K562 (cell line): ENCODE data around the gene STK4. TPM values are rescaled to one million over a fixed set of nuclear protein-coding genes. Genes with fewer than 3 reads are reported as not detected.

ENCODE experiments used
- BRD4 ChIP-seq: fragments of 200-600 bp; sonication (generic); IDR thresholded peaks from 2 replicates; pipeline ENCODE4 v1.6.1; 2017; ENCODE audit warnings: inconsistent platforms
- FIP1L1 ChIP-seq: fragments of 200-400 bp; formaldehyde crosslinking; IDR thresholded peaks from 2 replicates; pipeline ENCODE4 v1.6.1; 2018; ENCODE audit warnings: mild to moderate bottlenecking, low read depth, low read length; ENCODE audit not compliant: poor library complexity, severe bottlenecking
- MCM7 ChIP-seq, 2 experiments: fragments of 450-650 bp; IDR thresholded peaks; 2 replicates each; pipeline ENCODE4 v1.6.1; 2016 to 2018
- NELFE ChIP-seq: IDR thresholded peaks from 2 replicates; pipeline ENCODE4 v1.6.1; 2011; ENCODE audit warnings: mild to moderate bottlenecking; ENCODE audit not compliant: insufficient read depth, insufficient read length
- SMARCB1 ChIP-seq: IDR thresholded peaks from 2 replicates; pipeline ENCODE4 v1.6.1; 2011; ENCODE audit warnings: improper control_type of control experiment, low read depth; ENCODE audit not compliant: insufficient read length
- SOX6 ChIP-seq: fragments of 450-650 bp; IDR thresholded peaks from 2 replicates; pipeline ENCODE4 v1.6.1; 2014; ENCODE audit warnings: mild to moderate bottlenecking
- TBL1XR1 ChIP-seq, 2 experiments: IDR thresholded peaks; 2 replicates each; pipeline ENCODE4 v1.6.1; 2012; ENCODE audit warnings: improper control_type of control experiment in 2 of 2, low read length in 2 of 2, mild to moderate bottlenecking in 1 of 2
- TCF7L2 ChIP-seq: fragments of 150-350 bp; IDR thresholded peaks from 2 replicates; pipeline ENCODE4 v1.6.1; 2016; ENCODE audit warnings: low read depth, mild to moderate bottlenecking, low read length, moderate library complexity
- TEAD1 ChIP-seq, 2 experiments: fragments of 450-650 bp in 1 of 2; sonication (generic) in 1 of 2; formaldehyde crosslinking; IDR thresholded peaks; 2 replicates each; pipeline versions ENCODE4 v1.4.0 to v1.8.0; 2020 to 2022; ENCODE audit warnings: mild to moderate bottlenecking in 2 of 2, missing genetic modification reagents in 1 of 2
- TFAP4 ChIP-seq: sonication (generic); formaldehyde crosslinking; IDR thresholded peaks from 2 replicates; pipeline ENCODE4 v1.8.0; 2022; ENCODE audit warnings: missing genetic modification reagents, mild to moderate bottlenecking, moderate library complexity, borderline replicate concordance
- TFE3 ChIP-seq: fragments of 450-650 bp; formaldehyde crosslinking; IDR thresholded peaks from 2 replicates; pipeline ENCODE4 v1.4.0; 2020; ENCODE audit warnings: mild to moderate bottlenecking, mixed read lengths
- ZNF592 ChIP-seq: fragments of 450-650 bp; IDR thresholded peaks from 2 replicates; pipeline ENCODE4 v1.6.1; 2017; ENCODE audit warnings: antibody characterized with exemption, mild to moderate bottlenecking
- ZNF740 ChIP-seq, 3 experiments: fragments of 200-800 bp in 1 of 3; sonication (Bioruptor generic) in 1 of 3; sonication (generic) in 1 of 3; formaldehyde crosslinking in 1 of 3; IDR thresholded peaks; 2 replicates each; pipeline versions ENCODE4 v1.6.1 to v1.8.0; 2016 to 2022; ENCODE audit warnings: mild to moderate bottlenecking in 2 of 3, missing compliant biosample characterization in 2 of 3, missing genetic modification characterization in 2 of 3, missing genetic modification reagents in 1 of 3
- polyA plus RNA-seq, 8 experiments: library from polyadenylated mRNA; depleted of rRNA in 4 of 8; stranded (reverse) in 5 of 8; unstranded in 3 of 8; fragments of >200 nt; fragmentation: Nextera tagmentation in 2 of 8; fragmentation: Illumina TruSeq in 1 of 8; extraction: Ambion mirVana in 2 of 8; extraction: Trizol in 1 of 8; gene quantifications; 2 replicates each; pipeline versions ENCODE4 v1.2.1 to v1.2.3, GENCODE V29; 2011 to 2014; ENCODE audit warnings: inconsistent platforms in 1 of 8, missing spikeins in 1 of 8
- total RNA-seq, 7 experiments: library from RNA; depleted of rRNA in 6 of 7; stranded (reverse); fragments of >200 nt in 6 of 7; fragmentation: Illumina TruSeq in 2 of 7; extraction: Trizol in 2 of 7; gene quantifications; 2 replicates each; pipeline versions ENCODE4 v1.2.1 to v1.2.3, GENCODE V29; 2011 to 2021; ENCODE audit warnings: low replicate concordance in 1 of 7

Gene STK4
- total and polyA plus RNA-seq, 9 of the 15 experiments (the other 6 are each of a cell fraction or from before 2014, with no cell fraction given): 11.9 to 30.6 (median 22.2) TPM

- TF ChIP-seq TFAP4 (CRISPR knock-in tag): peak; percentile 73
- peak; percentile 57; the same call in 1 of the 2 replicates for TF ChIP-seq SOX6
- TF ChIP-seq TEAD1 (CRISPR knock-in tag; IDR thresholded peaks at IDR 0.05): peak in 1 of 2 experiments; percentile 70; a peak in 2 of 4 replicates
- TF ChIP-seq TBL1XR1 (IDR thresholded peaks at IDR 0.05; ENCODE audit: low read length in 2 of 2): no peak; a peak in 1 of 4 replicates
- TF ChIP-seq MCM7 (IDR thresholded peaks at IDR 0.05): no peak
- TF ChIP-seq NELFE: no peak
- TF ChIP-seq ZNF740 (CRISPR knock-in tag; IDR thresholded peaks at IDR 0.05): 0 out of 2 replicates have a peak, but pooled peaks have one; percentile 13
- no peak for TF ChIP-seq ZNF740 (tag; IDR thresholded peaks at IDR 0.05)
- TF ChIP-seq FIP1L1: peak; percentile 15
- TF ChIP-seq TFE3 (CRISPR knock-in tag): no peak
- no peak for TF ChIP-seq BRD4
- TF ChIP-seq TCF7L2: no peak
- TF ChIP-seq ZNF592: peak; percentile 85
- no peak for TF ChIP-seq SMARCB1
Observed at GRCh38 chr20:44960103-44960852, 6.0 kb upstream of the STK4 start, which contains the start of gene TOMM34 (continued).
